Measurements from ENCODE around the gene SPATC1L. TPM values are rescaled to one million over a fixed set of nuclear protein-coding genes. Genes with fewer than 3 reads are reported as not detected.

The SPATC1L gene
- polyA plus RNA-seq, 3 donors: 3.3 to 6.7 (median 5.8) TPM

GRCh38 chr21:46216132-46216747, 32.0 kb upstream of the SPATC1L start:
- no peak for TF ChIP-seq CTCF (IDR thresholded peaks at IDR 0.05)
- no peak overlapping the region for H2AFZ ChIP-seq (ENCODE audit: insufficient read depth, low read depth, low read length, poor library complexity, severe bottlenecking)
- Mint-ChIP-seq H3K36me3 (peaks cover 12 to 22% of the 10 kb centered on the region in 2 donors), H3K27me3 (ENCODE audit: low read depth in 3 of 3) (peaks cover 0 to 1% (median 0%) of the 10 kb centered on the region in 3 donors), H3K9me3 (peaks cover 0 to 2% (median 0%) of the 10 kb centered on the region in 7 donors), H3K27ac (no peak overlapping the region), H3K4me1 (no peaks in the 10 kb centered on the region), H3K4me3 (no peak overlapping the region)
- H3K36me3 ChIP-seq (replicated peaks in 1 of 2; ENCODE audit: control insufficient read depth in 1 of 2, insufficient read depth in 2 of 2, low read length in 2 of 2): peaks cover 0 to 11% of the 10 kb centered on the region in 2 donors
- no peaks in the 10 kb centered on the region for H3K9me3 ChIP-seq (replicated peaks in 1 of 2; ENCODE audit: control insufficient read depth in 1 of 2, insufficient read depth in 1 of 2, low read length in 2 of 2)
- no peak overlapping the region for H3K27ac ChIP-seq (ENCODE audit: low read depth in 1 of 2, low read length in 2 of 2)
- H3K4me2 ChIP-seq (replicated peaks; ENCODE audit: extremely low read depth, low read length, poor library complexity, severe bottlenecking): no peak overlapping the region
- no peaks in the 10 kb centered on the region for H3K27me3 ChIP-seq (ENCODE audit: control insufficient read depth in 2 of 2, insufficient read depth in 2 of 2, low read length in 2 of 2)
- no peaks in the 10 kb centered on the region for H3K4me1 ChIP-seq (ENCODE audit: control insufficient read depth in 1 of 2, insufficient read depth in 2 of 2, low read length in 2 of 2)
- H3K9ac ChIP-seq (ENCODE audit: insufficient read depth, low read length, poor library complexity, severe bottlenecking): no peak overlapping the region
- H3K79me2 ChIP-seq (ENCODE audit: insufficient read depth, low read length): no peaks in the 10 kb centered on the region
- H3K4me3 ChIP-seq (replicated peaks in 1 of 3; ENCODE audit: low read depth in 2 of 3, low read length in 3 of 3): no peak overlapping the region
- intact Hi-C loops (cut with micrococcal nuclease): no loop called here
- no peaks in the 10 kb centered on the region for H4K20me1 ChIP-seq (ENCODE audit: insufficient read depth, low read length)
- DNase-seq: no peak
- WGBS (ENCODE audit: insufficient coverage): 97% methylated on average over 16 of the region's 16 CpGs

- no peaks in the 10 kb centered on the region for H3K27me3 ChIP-seq (ENCODE audit: control insufficient read depth in 2 of 2, insufficient read depth in 2 of 2, low read length in 2 of 2)
- H3K4me1 ChIP-seq (ENCODE audit: control insufficient read depth in 1 of 2, insufficient read depth in 2 of 2, low read length in 2 of 2): no peaks in the 10 kb centered on the region
- no peaks in the 10 kb centered on the region for H4K20me1 ChIP-seq (ENCODE audit: insufficient read depth, low read length)
- H3K9me3 ChIP-seq (replicated peaks in 1 of 2; ENCODE audit: control insufficient read depth in 1 of 2, insufficient read depth in 1 of 2, low read length in 2 of 2): no peaks in the 10 kb centered on the region
- no peak for TF ChIP-seq CTCF (IDR thresholded peaks at IDR 0.05)
- 98% methylated on average over 20 of the region's 20 CpGs for WGBS (ENCODE audit: insufficient coverage)
- no peak overlapping the region for H3K4me3 Mint-ChIP-seq
- no peak for DNase-seq
- peaks cover 0 to 1% (median 0%) of the 10 kb centered on the region in 3 donors for H3K27me3 Mint-ChIP-seq (ENCODE audit: low read depth in 3 of 3)
- H3K9ac ChIP-seq (ENCODE audit: insufficient read depth, low read length, poor library complexity, severe bottlenecking): no peak overlapping the region
- H3K27ac ChIP-seq (ENCODE audit: low read depth in 1 of 2, low read length in 2 of 2): no peak overlapping the region
- intact Hi-C loops (cut with micrococcal nuclease): no loop called here
- H3K9me3 Mint-ChIP-seq: peaks cover 0 to 2% (median 0%) of the 10 kb centered on the region in 7 donors
- H3K36me3 Mint-ChIP-seq: peaks cover 12 to 17% of the 10 kb centered on the region in 2 donors
- no peaks in the 10 kb centered on the region for H3K4me1 Mint-ChIP-seq
- no peak overlapping the region for H3K27ac Mint-ChIP-seq
- no peak overlapping the region for H2AFZ ChIP-seq (ENCODE audit: insufficient read depth, low read depth, low read length, poor library complexity, severe bottlenecking)
- no peaks in the 10 kb centered on the region for H3K79me2 ChIP-seq (ENCODE audit: insufficient read depth, low read length)
- H3K4me3 ChIP-seq (replicated peaks in 1 of 3; ENCODE audit: low read depth in 2 of 3, low read length in 3 of 3): no peak overlapping the region
- peaks cover 0 to 11% of the 10 kb centered on the region in 2 donors for H3K36me3 ChIP-seq (replicated peaks in 1 of 2; ENCODE audit: control insufficient read depth in 1 of 2, insufficient read depth in 2 of 2, low read length in 2 of 2)
- no peak overlapping the region for H3K4me2 ChIP-seq (replicated peaks; ENCODE audit: extremely low read depth, low read length, poor library complexity, severe bottlenecking)
Observed at GRCh38 chr21:46215436-46216131, 31.3 kb upstream of the SPATC1L start.

Data from CD14-positive monocyte (primary cell).